ENCODE data around the gene LMX1B.

DNA sequence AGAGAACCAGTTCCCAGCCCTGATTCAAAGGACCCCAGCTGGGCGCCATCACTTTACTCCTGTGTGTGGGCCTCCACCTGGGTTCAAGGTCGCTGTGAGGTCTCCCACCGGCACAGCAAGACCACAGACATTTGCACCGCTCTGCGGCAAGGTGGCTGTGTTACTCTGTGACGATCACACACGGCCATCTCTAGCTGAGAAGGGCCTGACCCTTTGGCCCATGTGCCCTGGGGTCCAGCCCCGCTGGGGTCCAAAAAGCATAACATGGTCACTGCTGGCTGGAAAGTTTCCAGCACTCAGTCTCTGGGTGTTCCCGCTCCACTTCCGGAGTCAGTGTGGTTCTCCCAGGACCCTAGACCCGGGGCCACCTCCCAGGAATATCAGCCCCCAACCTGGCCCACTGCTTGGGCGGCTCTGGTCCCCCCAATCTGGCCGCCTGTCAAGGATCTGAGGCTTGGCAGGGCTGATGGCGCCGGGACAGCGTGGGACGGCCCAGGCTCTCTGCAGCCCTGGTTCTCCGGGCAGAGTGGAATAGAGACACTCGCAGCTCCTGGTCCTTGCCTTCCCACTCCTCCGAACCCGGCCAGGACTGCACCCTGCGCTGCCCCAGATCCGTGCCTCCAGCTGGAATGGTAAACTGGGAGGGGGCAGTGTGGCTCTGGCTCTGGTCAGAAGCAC, 3.9 kb upstream of the LMX1B start:
- TF ChIP-seq, protein P1, sequence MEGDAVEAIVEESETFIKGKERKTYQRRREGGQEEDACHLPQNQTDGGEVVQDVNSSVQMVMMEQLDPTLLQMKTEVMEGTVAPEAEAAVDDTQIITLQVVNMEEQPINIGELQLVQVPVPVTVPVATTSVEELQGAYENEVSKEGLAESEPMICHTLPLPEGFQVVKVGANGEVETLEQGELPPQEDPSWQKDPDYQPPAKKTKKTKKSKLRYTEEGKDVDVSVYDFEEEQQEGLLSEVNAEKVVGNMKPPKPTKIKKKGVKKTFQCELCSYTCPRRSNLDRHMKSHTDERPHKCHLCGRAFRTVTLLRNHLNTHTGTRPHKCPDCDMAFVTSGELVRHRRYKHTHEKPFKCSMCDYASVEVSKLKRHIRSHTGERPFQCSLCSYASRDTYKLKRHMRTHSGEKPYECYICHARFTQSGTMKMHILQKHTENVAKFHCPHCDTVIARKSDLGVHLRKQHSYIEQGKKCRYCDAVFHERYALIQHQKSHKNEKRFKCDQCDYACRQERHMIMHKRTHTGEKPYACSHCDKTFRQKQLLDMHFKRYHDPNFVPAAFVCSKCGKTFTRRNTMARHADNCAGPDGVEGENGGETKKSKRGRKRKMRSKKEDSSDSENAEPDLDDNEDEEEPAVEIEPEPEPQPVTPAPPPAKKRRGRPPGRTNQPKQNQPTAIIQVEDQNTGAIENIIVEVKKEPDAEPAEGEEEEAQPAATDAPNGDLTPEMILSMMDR (IDR thresholded peaks at IDR 0.05 in 8 of 11, conservative IDR thresholded peaks at IDR 0.05 in 3 of 11): no peak
- TF ChIP-seq POLR2A (IDR thresholded peaks at IDR 0.05): no peak
- TF ChIP-seq POLR2AphosphoS5 (IDR thresholded peaks at IDR 0.05): no peak

Measured in spleen (tissue), 7 donors.